ENCODE results near the gene KIF18A.

The KIF18A gene

DNA sequence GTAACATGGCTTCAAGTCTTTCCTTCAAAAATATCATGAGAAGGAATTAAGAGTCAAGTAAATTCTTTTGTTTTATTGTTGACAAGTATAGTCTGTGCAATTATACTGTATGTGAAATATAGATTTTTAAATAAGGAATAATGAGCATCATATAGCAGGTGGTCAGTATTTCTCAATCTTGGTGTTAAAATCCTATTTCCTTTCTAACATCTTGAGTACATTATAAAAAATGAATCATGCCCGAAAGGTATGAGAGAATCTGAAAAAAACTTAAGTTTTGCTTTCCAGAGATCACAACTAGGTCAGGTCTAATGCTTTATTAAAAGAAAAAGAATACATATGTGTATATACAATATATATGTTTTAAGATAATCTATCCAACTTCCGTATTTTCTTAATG is 53.1 kb downstream of the KIF18A start:
- ChIA-PET POLR2A (no interaction called here), CTCF (interaction anchor here (1.0 kb wide), 1 partner anchor 17 kb away, joined by 3 read pairs; no protein-coding TSS in a partner anchor)
- TF ChIP-seq, protein P1, sequence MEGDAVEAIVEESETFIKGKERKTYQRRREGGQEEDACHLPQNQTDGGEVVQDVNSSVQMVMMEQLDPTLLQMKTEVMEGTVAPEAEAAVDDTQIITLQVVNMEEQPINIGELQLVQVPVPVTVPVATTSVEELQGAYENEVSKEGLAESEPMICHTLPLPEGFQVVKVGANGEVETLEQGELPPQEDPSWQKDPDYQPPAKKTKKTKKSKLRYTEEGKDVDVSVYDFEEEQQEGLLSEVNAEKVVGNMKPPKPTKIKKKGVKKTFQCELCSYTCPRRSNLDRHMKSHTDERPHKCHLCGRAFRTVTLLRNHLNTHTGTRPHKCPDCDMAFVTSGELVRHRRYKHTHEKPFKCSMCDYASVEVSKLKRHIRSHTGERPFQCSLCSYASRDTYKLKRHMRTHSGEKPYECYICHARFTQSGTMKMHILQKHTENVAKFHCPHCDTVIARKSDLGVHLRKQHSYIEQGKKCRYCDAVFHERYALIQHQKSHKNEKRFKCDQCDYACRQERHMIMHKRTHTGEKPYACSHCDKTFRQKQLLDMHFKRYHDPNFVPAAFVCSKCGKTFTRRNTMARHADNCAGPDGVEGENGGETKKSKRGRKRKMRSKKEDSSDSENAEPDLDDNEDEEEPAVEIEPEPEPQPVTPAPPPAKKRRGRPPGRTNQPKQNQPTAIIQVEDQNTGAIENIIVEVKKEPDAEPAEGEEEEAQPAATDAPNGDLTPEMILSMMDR (IDR thresholded peaks at IDR 0.05; ENCODE audit: control extremely low read depth, extremely low read depth, low read depth, missing control alignments), result no peak
- DNase-seq (ENCODE audit: extremely low spot score), result no peak

GRCh38 chr11:28049338-28050216 is 58.4 kb downstream of the KIF18A start:
- POLR2A ChIA-PET, result no interaction called here
- TF ChIP-seq, protein P1 (IDR thresholded peaks at IDR 0.05; ENCODE audit: control extremely low read depth, extremely low read depth, low read depth, missing control alignments), result no peak
- DNase-seq (ENCODE audit: extremely low spot score), result no peak
- CTCF ChIA-PET, result interaction anchor here (1.8 kb wide), 1 partner anchor 11 kb away, joined by 4 read pairs; no protein-coding TSS in a partner anchor

DNA sequence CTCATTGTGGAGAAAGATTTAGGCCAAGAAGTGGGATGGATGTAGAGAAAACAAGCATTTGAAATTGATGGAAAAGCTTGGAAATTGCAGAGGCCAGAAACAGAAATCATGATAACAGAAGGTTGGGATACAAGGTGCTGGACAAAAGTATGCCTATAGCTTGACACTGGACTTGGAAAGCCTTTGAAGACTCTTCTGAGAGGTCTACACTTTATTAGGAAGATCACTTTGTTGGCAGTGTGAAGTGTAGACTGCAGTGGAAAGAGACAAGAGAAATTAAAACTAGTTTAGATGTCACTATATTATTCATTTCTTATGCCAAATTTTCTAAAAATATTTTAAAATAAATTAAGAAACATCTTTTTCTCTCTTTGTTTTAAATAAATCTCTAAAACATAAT is 59.1 kb downstream of the KIF18A start:
- TF ChIP-seq, protein P1 (IDR thresholded peaks at IDR 0.05; ENCODE audit: control extremely low read depth, extremely low read depth, low read depth, missing control alignments), result no peak
- CTCF ChIA-PET, result interaction anchor here (1.8 kb wide), 1 partner anchor 12 kb away, joined by 4 read pairs; no protein-coding TSS in a partner anchor
- DNase-seq (ENCODE audit: extremely low spot score), result no peak
- POLR2A ChIA-PET, result no interaction called here

DNA sequence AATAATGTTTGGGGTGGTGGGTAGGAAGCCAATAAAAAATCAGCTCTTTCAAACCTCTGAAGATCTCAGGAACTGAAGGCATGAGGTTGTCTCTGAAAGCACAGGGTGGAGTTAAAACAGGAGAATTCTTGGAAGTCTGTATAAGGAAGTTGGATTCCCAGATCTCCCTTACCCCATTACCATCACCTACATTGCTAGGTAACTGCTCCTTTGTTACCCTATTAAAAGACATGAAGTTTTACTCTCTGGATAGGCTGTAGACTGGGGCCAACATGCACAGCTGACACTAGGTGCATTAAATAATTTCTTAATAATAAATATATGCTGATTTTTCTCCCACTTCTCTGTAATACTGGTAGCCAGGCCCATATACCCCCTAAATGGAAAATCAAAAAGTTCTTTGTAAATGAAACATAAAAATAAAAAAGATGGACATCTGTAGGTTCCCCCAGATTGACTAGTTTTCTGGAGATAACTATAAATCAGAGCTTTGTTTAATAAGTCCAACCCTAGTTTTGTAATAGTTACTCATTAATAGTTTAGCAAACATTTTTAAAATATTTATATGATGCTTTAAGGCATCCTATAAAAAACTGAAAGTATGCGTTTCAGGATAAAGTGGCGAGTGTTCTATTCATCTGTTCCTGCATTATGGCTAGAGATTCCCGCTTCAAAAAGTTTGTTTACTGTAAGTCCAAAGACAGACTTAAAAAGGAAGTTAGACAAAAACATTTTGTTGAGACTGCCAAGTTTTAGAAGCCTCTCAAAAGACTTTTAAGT is 63.8 kb downstream of the KIF18A start:
- ChIA-PET POLR2A (no interaction called here), CTCF (interaction anchor here (1.0 to 1.9 kb wide), 2 partner anchors 10 to 20 kb away, joined by 3 to 5 read pairs; no protein-coding TSS in a partner anchor)
- TF ChIP-seq, protein P1 (IDR thresholded peaks at IDR 0.05; ENCODE audit: control extremely low read depth, extremely low read depth, low read depth, missing control alignments), result no peak
- no peak for DNase-seq (ENCODE audit: extremely low spot score)

DNA sequence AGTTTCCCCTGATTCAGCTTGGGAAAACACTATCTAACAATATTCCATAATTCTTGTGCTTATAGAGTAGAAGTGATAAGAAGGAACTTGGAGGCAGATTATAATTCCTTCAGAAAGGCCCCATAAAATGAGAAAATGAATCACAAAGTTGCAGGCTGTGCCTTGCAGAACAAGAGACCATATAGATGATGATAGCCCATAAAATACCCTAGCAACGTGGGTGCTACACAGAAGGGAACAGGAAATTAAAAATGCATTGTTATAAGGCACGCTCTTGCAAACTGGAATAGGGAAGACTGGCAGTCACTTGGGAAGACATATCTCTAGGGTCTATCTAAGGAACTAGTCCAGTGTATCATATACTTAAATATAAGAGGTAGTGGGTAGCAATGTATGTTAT is 67.6 kb downstream of the KIF18A start:
- TF ChIP-seq, protein P1 (IDR thresholded peaks at IDR 0.05; ENCODE audit: control extremely low read depth, extremely low read depth, low read depth, missing control alignments), result no peak
- ChIA-PET CTCF (no interaction called here), POLR2A (no interaction called here)
- no peak for DNase-seq (ENCODE audit: extremely low spot score)

- CTCF ChIA-PET, result no interaction called here
Measured at GRCh38 chr11:28038775-28039174, 69.2 kb downstream of the KIF18A start.

More at GRCh38 chr11:28038775-28039174, 69.2 kb downstream of the KIF18A start:
- POLR2A ChIA-PET, result no interaction called here
- TF ChIP-seq, protein P1 (IDR thresholded peaks at IDR 0.05; ENCODE audit: control extremely low read depth, extremely low read depth, low read depth, missing control alignments), result no peak
- no peak for DNase-seq (ENCODE audit: extremely low spot score)

All from GM10248 (cell line).